GM12801 (cell line): Measurements from ENCODE around the gene KRTAP10-5.
"Not testable (repeated sequence)": the region's sequence is repeated elsewhere in the genome, so short reads cannot be mapped to it uniquely, and the experiment has no call there.

Experiments used
- CTCF ChIP-seq: IDR thresholded peaks from one replicate; pipeline ENCODE4 v1.5.1; 2011; ENCODE audit warnings: control low read depth; ENCODE audit not compliant: insufficient read length; ENCODE audit errors: extremely low read depth

Gene KRTAP10-5

GRCh38 chr21:44580231-44580821 is at the start of gene KRTAP10-5:
Gene KRTAP10-5 (minus strand): TSS chr21:44580604. CDS start chr21:44580578, 26 bp downstream.
- TF ChIP-seq CTCF, result not testable (repeated sequence)

- no peak for TF ChIP-seq CTCF
Measured at GRCh38 chr21:44628707-44629391, 48.4 kb upstream of the KRTAP10-5 start.

DNA sequence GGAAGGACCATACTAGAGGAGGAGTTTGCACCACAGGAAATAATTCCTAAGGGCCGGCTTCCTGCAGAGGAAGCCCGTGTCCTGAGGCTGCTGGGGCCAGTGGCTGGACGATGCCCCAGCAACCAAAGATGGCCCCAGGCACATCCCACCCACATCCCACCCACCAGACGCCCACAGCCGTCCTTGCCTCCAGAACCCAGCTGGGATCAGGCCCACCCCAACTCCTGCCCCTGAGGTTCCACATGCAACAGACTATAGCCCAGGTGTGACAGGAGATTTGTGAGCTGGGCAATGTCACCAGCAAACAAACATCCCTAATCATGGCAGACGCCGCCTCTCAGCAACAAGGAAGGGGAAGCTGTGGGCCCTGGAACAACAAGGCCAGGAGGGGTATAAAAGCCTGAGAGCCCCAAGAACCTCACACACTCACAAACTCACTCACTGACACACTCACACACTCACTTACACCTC is 46.3 kb upstream of the KRTAP10-5 start, which contains the start of gene KRTAP10-9:
KRTAP10-9 (plus strand) TSS at position 421 of the 471 bp plus-strand sequence. CDS start 79 bp downstream, outside the sequence.
- no peak for TF ChIP-seq CTCF

- TF ChIP-seq CTCF, result no peak
Measured at GRCh38 chr21:44626262-44626661, 45.9 kb upstream of the KRTAP10-5 start.

DNA sequence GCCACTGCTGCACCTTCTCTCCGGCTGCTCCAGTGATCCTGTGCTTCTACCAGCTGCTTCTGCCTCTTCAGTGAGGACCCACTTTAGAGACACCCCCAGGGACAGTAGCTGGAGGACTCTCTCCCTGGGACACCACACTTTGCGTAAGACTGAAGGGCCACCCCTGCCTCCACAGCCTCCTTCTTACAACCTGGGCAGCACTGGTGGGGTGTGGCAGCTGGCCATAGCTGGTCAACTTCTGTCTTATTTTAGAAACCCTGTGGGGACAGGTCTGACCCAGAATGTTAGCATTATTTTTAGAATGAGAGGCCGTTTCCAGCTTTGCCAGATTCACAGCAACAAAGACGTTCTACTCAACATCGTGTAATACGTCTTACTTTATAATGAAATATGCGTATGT is 45.4 kb upstream of the KRTAP10-5 start:
- TF ChIP-seq CTCF, result no peak

DNA sequence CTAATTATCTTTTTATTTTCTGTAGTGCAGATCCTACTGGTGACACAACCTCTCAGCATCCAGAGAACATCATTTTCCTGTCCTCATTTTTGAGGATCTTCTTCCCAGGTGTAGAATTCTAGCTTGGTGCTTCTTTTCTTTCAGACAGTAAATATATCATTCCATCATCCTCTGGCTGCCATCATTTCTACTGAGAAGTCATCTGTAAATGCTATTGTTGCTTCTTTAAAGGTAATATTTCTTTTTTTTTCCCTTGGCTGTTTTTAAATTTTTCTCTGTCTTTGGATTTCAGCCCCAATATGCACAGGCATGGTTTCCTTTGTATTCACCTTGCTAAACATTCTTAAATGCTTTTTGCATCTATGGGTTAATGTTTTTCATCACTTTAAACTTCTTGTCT is 43.2 kb upstream of the KRTAP10-5 start:
- no peak for TF ChIP-seq CTCF

DNA sequence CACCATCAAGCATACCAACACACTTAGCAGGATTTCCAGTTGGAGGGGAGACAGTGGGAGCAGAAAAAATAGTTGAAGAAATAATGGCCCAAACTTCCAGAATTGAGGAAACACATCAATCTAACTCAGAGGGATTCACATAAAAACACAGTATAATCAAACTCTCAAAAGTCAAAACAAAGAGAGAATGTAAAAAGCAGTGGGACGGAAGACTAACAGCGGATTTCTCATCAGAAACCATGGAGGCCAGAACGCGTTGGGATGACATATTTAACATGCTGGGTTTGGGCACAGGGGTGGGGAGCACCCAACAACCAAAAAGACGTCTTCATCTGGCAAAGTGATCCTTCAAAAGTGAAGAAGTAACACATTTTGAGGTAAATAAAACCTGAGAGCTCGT is 39.5 kb upstream of the KRTAP10-5 start:
- TF ChIP-seq CTCF, result no peak
